ENCODE results near the gene MYO5B. TPM values are rescaled to one million over a fixed set of nuclear protein-coding genes. Genes with fewer than 3 reads are reported as not detected.

The MYO5B gene
- total and polyA plus RNA-seq, 10 of the 15 experiments (the other 5 are each of a cell fraction or from before 2014, with no cell fraction given) = 2.5 to 4.5 (median 3.3) TPM

DNA sequence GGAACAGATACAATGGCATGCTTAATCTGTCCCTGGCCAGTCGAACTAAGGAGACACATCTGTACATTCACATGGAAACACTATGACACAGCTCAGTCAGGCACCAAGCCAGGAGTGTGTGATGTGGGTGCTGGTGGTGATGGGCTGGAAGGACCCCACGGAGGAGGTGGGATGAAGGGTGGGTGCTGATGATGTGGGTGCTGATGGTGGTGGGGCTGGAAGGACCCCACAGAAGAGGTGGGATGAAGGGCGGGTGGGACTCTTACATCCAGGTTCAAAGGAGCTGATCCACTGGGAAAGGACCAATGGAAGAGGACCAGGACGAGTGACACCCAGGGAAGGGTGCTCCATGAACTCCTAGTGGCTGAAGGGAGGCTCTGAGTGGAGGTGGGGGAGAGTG is 346.8 kb downstream of the MYO5B start:
- 0% methylated on average over 2 of the region's 4 CpGs for WGBS (ENCODE audit: insufficient coverage, insufficient replicate concordance, low lambda C conversion rate, missing lambda C conversion rate)
- Histone ChIP-seq H3K27me3 (replicated peaks in 1 of 2; ENCODE audit: control insufficient read depth in 2 of 2, insufficient read depth in 2 of 2, low read length in 1 of 2) (peaks cover 0 to 3% of the 10 kb centered on the region in 2 experiments; a peak in 1 of 4 replicates), H3K27ac (ENCODE audit: control insufficient read depth, insufficient read depth) (no peak overlapping the region), H3K9me3 (replicated peaks; ENCODE audit: control insufficient read depth, insufficient read depth, low read length) (no peaks in the 10 kb centered on the region), H3K9ac (ENCODE audit: control insufficient read depth, insufficient read depth, low read length) (no peak overlapping the region), H3K36me3 (ENCODE audit: control insufficient read depth in 2 of 2, insufficient read depth in 2 of 2, low read length in 1 of 2) (no peaks in the 10 kb centered on the region), H4K20me1 (ENCODE audit: control insufficient read depth, insufficient read depth) (no peaks in the 10 kb centered on the region), H2AFZ (ENCODE audit: control insufficient read depth, low read depth, low read length) (no peak overlapping the region), H3K4me2 (ENCODE audit: control insufficient read depth, insufficient read depth) (no peak overlapping the region), H3K4me3 (no peak overlapping the region), H3K79me2 (ENCODE audit: control insufficient read depth, insufficient read depth, low read length) (no peaks in the 10 kb centered on the region), H3K4me1 (ENCODE audit: control insufficient read depth, insufficient read depth, low read length) (no peaks in the 10 kb centered on the region)
- SMC1A ChIA-PET (ENCODE audit: uncharacterized antibody, unreplicated experiment) = no interaction called here
- intact Hi-C loops (cut with micrococcal nuclease; ENCODE audit: unreplicated experiment) (no loop called here), in situ Hi-C loops (cut with MboI) (no loop called here)
- RAD21 ChIA-PET (ENCODE audit: unreplicated experiment) = no interaction called here
- BruUV-seq (replicated peaks) = no TSS peak
- FAIRE-seq (no peak), ATAC-seq (no peak), DNase-seq (ENCODE audit: low read depth, low spot score) (no peak)
- POLR2A ChIA-PET = interaction anchor here (0.6 kb wide), 2 partner anchors 17 to 26 kb away, joined by 4 to 5 read pairs; no protein-coding TSS in a partner anchor
- CTCF ChIA-PET = interaction anchor here (0.6 kb wide), 1 partner anchor 38 kb away, joined by 3 read pairs; no protein-coding TSS in a partner anchor
- TF ChIP-seq, protein P1, sequence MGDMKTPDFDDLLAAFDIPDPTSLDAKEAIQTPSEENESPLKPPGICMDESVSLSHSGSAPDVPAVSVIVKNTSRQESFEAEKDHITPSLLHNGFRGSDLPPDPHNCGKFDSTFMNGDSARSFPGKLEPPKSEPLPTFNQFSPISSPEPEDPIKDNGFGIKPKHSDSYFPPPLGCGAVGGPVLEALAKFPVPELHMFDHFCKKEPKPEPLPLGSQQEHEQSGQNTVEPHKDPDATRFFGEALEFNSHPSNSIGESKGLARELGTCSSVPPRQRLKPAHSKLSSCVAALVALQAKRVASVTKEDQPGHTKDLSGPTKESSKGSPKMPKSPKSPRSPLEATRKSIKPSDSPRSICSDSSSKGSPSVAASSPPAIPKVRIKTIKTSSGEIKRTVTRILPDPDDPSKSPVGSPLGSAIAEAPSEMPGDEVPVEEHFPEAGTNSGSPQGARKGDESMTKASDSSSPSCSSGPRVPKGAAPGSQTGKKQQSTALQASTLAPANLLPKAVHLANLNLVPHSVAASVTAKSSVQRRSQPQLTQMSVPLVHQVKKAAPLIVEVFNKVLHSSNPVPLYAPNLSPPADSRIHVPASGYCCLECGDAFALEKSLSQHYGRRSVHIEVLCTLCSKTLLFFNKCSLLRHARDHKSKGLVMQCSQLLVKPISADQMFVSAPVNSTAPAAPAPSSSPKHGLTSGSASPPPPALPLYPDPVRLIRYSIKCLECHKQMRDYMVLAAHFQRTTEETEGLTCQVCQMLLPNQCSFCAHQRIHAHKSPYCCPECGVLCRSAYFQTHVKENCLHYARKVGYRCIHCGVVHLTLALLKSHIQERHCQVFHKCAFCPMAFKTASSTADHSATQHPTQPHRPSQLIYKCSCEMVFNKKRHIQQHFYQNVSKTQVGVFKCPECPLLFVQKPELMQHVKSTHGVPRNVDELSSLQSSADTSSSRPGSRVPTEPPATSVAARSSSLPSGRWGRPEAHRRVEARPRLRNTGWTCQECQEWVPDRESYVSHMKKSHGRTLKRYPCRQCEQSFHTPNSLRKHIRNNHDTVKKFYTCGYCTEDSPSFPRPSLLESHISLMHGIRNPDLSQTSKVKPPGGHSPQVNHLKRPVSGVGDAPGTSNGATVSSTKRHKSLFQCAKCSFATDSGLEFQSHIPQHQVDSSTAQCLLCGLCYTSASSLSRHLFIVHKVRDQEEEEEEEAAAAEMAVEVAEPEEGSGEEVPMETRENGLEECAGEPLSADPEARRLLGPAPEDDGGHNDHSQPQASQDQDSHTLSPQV (IDR thresholded peaks at IDR 0.05) = no peak
- TF ChIP-seq ZNF217 (IDR thresholded peaks at IDR 0.05) (no peak), YY1 (IDR thresholded peaks at IDR 0.05; ENCODE audit: low read depth, low read length) (no peak), HDAC2 (IDR thresholded peaks at IDR 0.05) (no peak), HDAC6 (IDR thresholded peaks at IDR 0.05; ENCODE audit: unreplicated experiment) (no peak), TCF7 (IDR thresholded peaks at IDR 0.05; ENCODE audit: borderline replicate concordance) (no peak), RFX5 (IDR thresholded peaks at IDR 0.05; ENCODE audit: low read depth, low read length) (no peak), NRF1 (conservative IDR thresholded peaks at IDR 0.05; ENCODE audit: low read depth, low read length) (no peak), NBN (IDR thresholded peaks at IDR 0.05) (no peak), IKZF2 (IDR thresholded peaks at IDR 0.05) (no peak)
- TF ChIP-seq, protein P2, sequence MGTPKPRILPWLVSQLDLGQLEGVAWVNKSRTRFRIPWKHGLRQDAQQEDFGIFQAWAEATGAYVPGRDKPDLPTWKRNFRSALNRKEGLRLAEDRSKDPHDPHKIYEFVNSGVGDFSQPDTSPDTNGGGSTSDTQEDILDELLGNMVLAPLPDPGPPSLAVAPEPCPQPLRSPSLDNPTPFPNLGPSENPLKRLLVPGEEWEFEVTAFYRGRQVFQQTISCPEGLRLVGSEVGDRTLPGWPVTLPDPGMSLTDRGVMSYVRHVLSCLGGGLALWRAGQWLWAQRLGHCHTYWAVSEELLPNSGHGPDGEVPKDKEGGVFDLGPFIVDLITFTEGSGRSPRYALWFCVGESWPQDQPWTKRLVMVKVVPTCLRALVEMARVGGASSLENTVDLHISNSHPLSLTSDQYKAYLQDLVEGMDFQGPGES (IDR thresholded peaks at IDR 0.05) = no peak
- TF ChIP-seq, protein P3, sequence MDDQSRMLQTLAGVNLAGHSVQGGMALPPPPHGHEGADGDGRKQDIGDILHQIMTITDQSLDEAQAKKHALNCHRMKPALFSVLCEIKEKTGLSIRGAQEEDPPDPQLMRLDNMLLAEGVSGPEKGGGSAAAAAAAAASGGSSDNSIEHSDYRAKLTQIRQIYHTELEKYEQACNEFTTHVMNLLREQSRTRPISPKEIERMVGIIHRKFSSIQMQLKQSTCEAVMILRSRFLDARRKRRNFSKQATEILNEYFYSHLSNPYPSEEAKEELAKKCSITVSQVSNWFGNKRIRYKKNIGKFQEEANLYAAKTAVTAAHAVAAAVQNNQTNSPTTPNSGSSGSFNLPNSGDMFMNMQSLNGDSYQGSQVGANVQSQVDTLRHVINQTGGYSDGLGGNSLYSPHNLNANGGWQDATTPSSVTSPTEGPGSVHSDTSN (IDR thresholded peaks at IDR 0.05; ENCODE audit: insufficient replicate concordance, low read depth, low read length) = no peak
- TF ChIP-seq, protein P4, sequence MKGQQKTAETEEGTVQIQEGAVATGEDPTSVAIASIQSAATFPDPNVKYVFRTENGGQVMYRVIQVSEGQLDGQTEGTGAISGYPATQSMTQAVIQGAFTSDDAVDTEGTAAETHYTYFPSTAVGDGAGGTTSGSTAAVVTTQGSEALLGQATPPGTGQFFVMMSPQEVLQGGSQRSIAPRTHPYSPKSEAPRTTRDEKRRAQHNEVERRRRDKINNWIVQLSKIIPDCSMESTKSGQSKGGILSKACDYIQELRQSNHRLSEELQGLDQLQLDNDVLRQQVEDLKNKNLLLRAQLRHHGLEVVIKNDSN (IDR thresholded peaks at IDR 0.05; ENCODE audit: borderline replicate concordance, extremely low read length, insufficient read depth, low read depth, low read length) = no peak
- TF ChIP-seq, protein P5, sequence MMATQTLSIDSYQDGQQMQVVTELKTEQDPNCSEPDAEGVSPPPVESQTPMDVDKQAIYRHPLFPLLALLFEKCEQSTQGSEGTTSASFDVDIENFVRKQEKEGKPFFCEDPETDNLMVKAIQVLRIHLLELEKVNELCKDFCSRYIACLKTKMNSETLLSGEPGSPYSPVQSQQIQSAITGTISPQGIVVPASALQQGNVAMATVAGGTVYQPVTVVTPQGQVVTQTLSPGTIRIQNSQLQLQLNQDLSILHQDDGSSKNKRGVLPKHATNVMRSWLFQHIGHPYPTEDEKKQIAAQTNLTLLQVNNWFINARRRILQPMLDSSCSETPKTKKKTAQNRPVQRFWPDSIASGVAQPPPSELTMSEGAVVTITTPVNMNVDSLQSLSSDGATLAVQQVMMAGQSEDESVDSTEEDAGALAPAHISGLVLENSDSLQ (IDR thresholded peaks at IDR 0.05) = no peak
- TF ChIP-seq, protein P6, sequence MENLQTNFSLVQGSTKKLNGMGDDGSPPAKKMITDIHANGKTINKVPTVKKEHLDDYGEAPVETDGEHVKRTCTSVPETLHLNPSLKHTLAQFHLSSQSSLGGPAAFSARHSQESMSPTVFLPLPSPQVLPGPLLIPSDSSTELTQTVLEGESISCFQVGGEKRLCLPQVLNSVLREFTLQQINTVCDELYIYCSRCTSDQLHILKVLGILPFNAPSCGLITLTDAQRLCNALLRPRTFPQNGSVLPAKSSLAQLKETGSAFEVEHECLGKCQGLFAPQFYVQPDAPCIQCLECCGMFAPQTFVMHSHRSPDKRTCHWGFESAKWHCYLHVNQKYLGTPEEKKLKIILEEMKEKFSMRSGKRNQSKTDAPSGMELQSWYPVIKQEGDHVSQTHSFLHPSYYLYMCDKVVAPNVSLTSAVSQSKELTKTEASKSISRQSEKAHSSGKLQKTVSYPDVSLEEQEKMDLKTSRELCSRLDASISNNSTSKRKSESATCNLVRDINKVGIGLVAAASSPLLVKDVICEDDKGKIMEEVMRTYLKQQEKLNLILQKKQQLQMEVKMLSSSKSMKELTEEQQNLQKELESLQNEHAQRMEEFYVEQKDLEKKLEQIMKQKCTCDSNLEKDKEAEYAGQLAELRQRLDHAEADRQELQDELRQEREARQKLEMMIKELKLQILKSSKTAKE (IDR thresholded peaks at IDR 0.05; ENCODE audit: low read depth, poor library complexity, severe bottlenecking) = no peak
